Measurements from ENCODE around the gene PDE2A.

GRCh38 chr11:72597721-72598120, 76.5 kb downstream of the PDE2A start:
- TF ChIP-seq POLR2AphosphoS5 (IDR thresholded peaks at IDR 0.05) = no peak
- TF ChIP-seq POLR2A (IDR thresholded peaks at IDR 0.05) = no peak

Measured in upper lobe of left lung (tissue), 4 donors.